Measurements from ENCODE around the gene HUS1.
A peak's percentile ranks its signal among the peaks of the same experiment; 100 is the strongest.

DNA sequence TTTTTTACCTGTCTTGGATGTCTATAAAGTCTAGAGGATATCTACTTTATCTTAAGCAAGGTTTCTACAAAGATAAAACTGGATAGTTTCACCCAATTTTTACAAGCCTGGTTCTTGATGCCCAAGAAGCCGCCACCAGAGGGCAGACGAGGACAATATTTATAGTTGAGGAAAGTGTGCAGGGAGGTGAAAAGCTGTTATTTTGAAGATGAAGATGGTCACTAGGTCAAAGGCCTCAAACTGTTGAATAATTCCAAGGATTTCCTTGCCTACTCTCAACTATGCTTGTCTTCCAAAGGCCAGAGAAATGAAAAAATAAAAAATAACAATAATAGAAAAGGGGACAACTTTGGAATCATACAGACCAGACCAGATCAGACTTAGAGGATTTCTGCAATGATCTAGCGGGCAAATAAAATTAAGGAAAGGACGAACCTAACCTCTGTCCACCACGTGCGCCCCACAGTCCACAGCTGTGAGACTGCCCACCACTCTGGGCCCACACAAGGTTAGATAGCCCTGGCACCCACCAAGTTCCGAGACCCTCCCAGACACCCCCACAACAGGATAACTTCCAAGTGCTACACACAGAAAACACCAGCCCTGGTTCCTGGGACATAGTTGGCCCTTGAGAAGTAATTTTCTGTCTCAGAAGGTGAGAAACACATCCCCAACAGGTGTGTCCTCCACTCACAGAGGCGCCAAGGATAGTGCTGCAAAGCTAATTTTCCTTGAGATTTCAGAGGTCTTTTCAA is 34.0 kb downstream of the HUS1 start:
- no peak for TF ChIP-seq POLR2AphosphoS5 (IDR thresholded peaks at IDR 0.05)
- TF ChIP-seq, protein P1, sequence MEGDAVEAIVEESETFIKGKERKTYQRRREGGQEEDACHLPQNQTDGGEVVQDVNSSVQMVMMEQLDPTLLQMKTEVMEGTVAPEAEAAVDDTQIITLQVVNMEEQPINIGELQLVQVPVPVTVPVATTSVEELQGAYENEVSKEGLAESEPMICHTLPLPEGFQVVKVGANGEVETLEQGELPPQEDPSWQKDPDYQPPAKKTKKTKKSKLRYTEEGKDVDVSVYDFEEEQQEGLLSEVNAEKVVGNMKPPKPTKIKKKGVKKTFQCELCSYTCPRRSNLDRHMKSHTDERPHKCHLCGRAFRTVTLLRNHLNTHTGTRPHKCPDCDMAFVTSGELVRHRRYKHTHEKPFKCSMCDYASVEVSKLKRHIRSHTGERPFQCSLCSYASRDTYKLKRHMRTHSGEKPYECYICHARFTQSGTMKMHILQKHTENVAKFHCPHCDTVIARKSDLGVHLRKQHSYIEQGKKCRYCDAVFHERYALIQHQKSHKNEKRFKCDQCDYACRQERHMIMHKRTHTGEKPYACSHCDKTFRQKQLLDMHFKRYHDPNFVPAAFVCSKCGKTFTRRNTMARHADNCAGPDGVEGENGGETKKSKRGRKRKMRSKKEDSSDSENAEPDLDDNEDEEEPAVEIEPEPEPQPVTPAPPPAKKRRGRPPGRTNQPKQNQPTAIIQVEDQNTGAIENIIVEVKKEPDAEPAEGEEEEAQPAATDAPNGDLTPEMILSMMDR (IDR thresholded peaks at IDR 0.05) = peak; percentile 57 to 81 (median 71)
- TF ChIP-seq POLR2A (IDR thresholded peaks at IDR 0.05) = no peak

Data from upper lobe of left lung (tissue), 4 donors.